SK-N-SH (cell line): ENCODE data around the gene AKR1C1. TPM values are rescaled to one million over a fixed set of nuclear protein-coding genes. Genes with fewer than 3 reads are reported as not detected.

Experiments used
- CTCF ChIA-PET: fragments of 300-600, 350-600 bp; formaldehyde crosslinking; extraction: SDS; loops from one replicate; lab custom pipeline; 2021; lab: Yijun Ruan, JAX
- POLR2A ChIA-PET: fragments of 350-600 bp; sonication (Branson Sonifier 250); formaldehyde crosslinking; extraction: SDS; loops from one replicate; lab custom pipeline; 2020; ENCODE audit warnings: antibody characterized with exemption, inconsistent platforms; lab: Yijun Ruan, JAX
- DNase-seq: peaks from one replicate; pipeline ENCODE4 v3.0.0; 2012
- H2AFZ ChIP-seq: fragments of 200-600 bp; sonication (generic); 2 replicates; pipeline ENCODE4 v1.8.1; 2016; ENCODE audit warnings: antibody characterized with exemption, mild to moderate bottlenecking, low read depth
- H3F3A ChIP-seq: fragments of 200-600 bp; sonication (generic); replicated peaks from 2 replicates; pipeline ENCODE3; 2016; ENCODE audit warnings: antibody characterized with exemption, mild to moderate bottlenecking; ENCODE audit not compliant: insufficient read depth
- H3K27ac ChIP-seq, 2 experiments: fragments of 200-500 bp in 1 of 2; fragments of 200-600 bp in 1 of 2; sonication (Bioruptor generic) in 1 of 2; sonication (generic), shearing (Covaris generic) in 1 of 2; 2 replicates each; pipeline versions ENCODE4 v1.5.1 to v1.6.1; 2014 to 2016; ENCODE audit warnings: low read depth in 2 of 2, inconsistent platforms in 1 of 2, low read length in 1 of 2, mild to moderate bottlenecking in 1 of 2, mixed read lengths in 1 of 2
- H3K27me3 ChIP-seq: fragments of 200-600 bp; sonication (generic), shearing (Covaris generic); 2 replicates; pipeline ENCODE4 v1.6.1; 2016; ENCODE audit warnings: mixed run types; ENCODE audit not compliant: insufficient read depth
- H3K36me3 ChIP-seq, 2 experiments: fragments of 200-500 bp in 1 of 2; fragments of 200-600 bp in 1 of 2; sonication (Bioruptor generic) in 1 of 2; sonication (generic) in 1 of 2; replicated peaks in 1 of 2; 2 replicates each; pipeline versions ENCODE3 to v1.5.1; 2014 to 2016; ENCODE audit warnings: low read length in 1 of 2, mild to moderate bottlenecking in 1 of 2; ENCODE audit not compliant: insufficient read depth in 2 of 2, control insufficient read depth in 1 of 2
- H3K4me1 ChIP-seq, 2 experiments: fragments of 200-500 bp in 1 of 2; fragments of 200-600 bp in 1 of 2; sonication (Bioruptor generic) in 1 of 2; sonication (generic), shearing (Covaris generic) in 1 of 2; 2 replicates each; pipeline versions ENCODE4 v1.5.1 to v1.6.1; 2014 to 2016; ENCODE audit warnings: low read depth in 1 of 2, low read length in 1 of 2, mixed run types in 1 of 2; ENCODE audit not compliant: insufficient read depth in 2 of 2, control insufficient read depth in 1 of 2
- H3K4me2 ChIP-seq: fragments of 200-600 bp; sonication (generic), shearing (Covaris generic); 2 replicates; pipeline ENCODE4 v1.6.1; 2017; ENCODE audit warnings: mixed run types
- H3K4me3 ChIP-seq, 2 experiments: fragments of 200-500 bp in 1 of 2; fragments of 200-600 bp in 1 of 2; sonication (Bioruptor generic) in 1 of 2; sonication (generic), shearing (Covaris generic) in 1 of 2; 2 replicates each; pipeline versions ENCODE4 v1.5.1 to v1.8.1; 2014 to 2016; ENCODE audit warnings: low read depth in 2 of 2, inconsistent platforms in 1 of 2, low read length in 1 of 2, mild to moderate bottlenecking in 1 of 2, mixed read lengths in 1 of 2, moderate library complexity in 1 of 2
- H3K79me2 ChIP-seq: fragments of 200-600 bp; sonication (generic); 2 replicates; pipeline ENCODE4 v1.8.1; 2017; ENCODE audit warnings: mild to moderate bottlenecking; ENCODE audit not compliant: insufficient read depth
- H3K9ac ChIP-seq: fragments of 200-600 bp; sonication (generic); 2 replicates; pipeline ENCODE4 v1.6.1; 2017; ENCODE audit warnings: mixed run types
- H3K9me2 ChIP-seq: fragments of 200-600 bp; sonication (generic); 2 replicates; pipeline ENCODE4 v1.6.1; 2017; ENCODE audit warnings: mixed run types
- H3K9me3 ChIP-seq: fragments of 200-600 bp; sonication (generic); 2 replicates; pipeline ENCODE4 v1.6.1; 2017; ENCODE audit warnings: mixed run types, mild to moderate bottlenecking, moderate library complexity
- H4K20me1 ChIP-seq: fragments of 200-600 bp; sonication (generic); 2 replicates; pipeline ENCODE4 v1.6.1; 2017; ENCODE audit warnings: mild to moderate bottlenecking, mixed run types; ENCODE audit not compliant: insufficient read depth
- CHD2 ChIP-seq: fragments of 150-350 bp; IDR thresholded peaks from 2 replicates; pipeline ENCODE4 v1.6.1; 2018; ENCODE audit warnings: low read length; ENCODE audit not compliant: partially characterized antibody
- EP300 ChIP-seq, 2 experiments: IDR thresholded peaks; 2 replicates each; pipeline versions ENCODE4 v1.4.0 to v1.6.1; 2012; ENCODE audit warnings: borderline replicate concordance in 1 of 2, low read depth in 1 of 2, low read length in 1 of 2
- EZH2phosphoT487 ChIP-seq: fragments of 200-600 bp; sonication (generic); IDR thresholded peaks from 2 replicates; pipeline ENCODE4 v1.6.1; 2017; ENCODE audit warnings: low read depth, mixed run types, mild to moderate bottlenecking, antibody characterized with exemption, moderate library complexity, borderline replicate concordance
- FOSL2 ChIP-seq: IDR thresholded peaks from 2 replicates; pipeline ENCODE4 v1.4.0; 2012; ENCODE audit warnings: low read depth, mild to moderate bottlenecking, moderate library complexity, borderline replicate concordance
- FOXJ3 ChIP-seq: sonication (generic); formaldehyde crosslinking; IDR thresholded peaks from 2 replicates; pipeline ENCODE4 v1.5.1; 2020; ENCODE audit warnings: mild to moderate bottlenecking, missing genetic modification reagents
- JUND ChIP-seq: IDR thresholded peaks from 2 replicates; pipeline ENCODE4 v1.4.0; 2012
- MEF2A ChIP-seq: IDR thresholded peaks from 2 replicates; pipeline ENCODE4 v1.4.0; 2012; ENCODE audit warnings: low read depth, borderline replicate concordance
- POLR2AphosphoS5 ChIP-seq: IDR thresholded peaks from 2 replicates; pipeline ENCODE4 v1.6.1; 2012; ENCODE audit warnings: low read depth, low read length
- RAD21 ChIP-seq: IDR thresholded peaks from 2 replicates; pipeline ENCODE4 v1.6.1; 2012; ENCODE audit warnings: mild to moderate bottlenecking, low read length
- SMC3 ChIP-seq: IDR thresholded peaks from 2 replicates; pipeline ENCODE4 v1.6.1; 2012; ENCODE audit warnings: low read depth, low read length, improper control_type of control experiment
- TAF1 ChIP-seq: IDR thresholded peaks from 2 replicates; pipeline ENCODE4 v1.6.1; 2012; ENCODE audit warnings: low read depth, mild to moderate bottlenecking, low read length, moderate library complexity, borderline replicate concordance
- YY1 ChIP-seq: IDR thresholded peaks from 2 replicates; pipeline ENCODE4 v1.4.0; 2012; ENCODE audit warnings: low read depth, mild to moderate bottlenecking
- polyA plus RNA-seq, 3 experiments: library from polyadenylated mRNA; depleted of rRNA; stranded (reverse); fragments of >200 nt; gene quantifications; 2 replicates each; pipeline ENCODE4 v1.2.3, GENCODE V29; 2012
- TF ChIP-seq, protein P1 (sequence below): fragments of 150-350 bp; IDR thresholded peaks from 2 replicates; pipeline ENCODE4 v1.6.1; 2017; ENCODE audit warnings: antibody characterized with exemption, low read length, low read depth, borderline replicate concordance
- TF ChIP-seq, protein P2 (sequence below): fragments of 150-350 bp; IDR thresholded peaks from 2 replicates; pipeline ENCODE4 v1.6.1; 2016; ENCODE audit warnings: mild to moderate bottlenecking, low read depth, low read length
- TF ChIP-seq, protein P3 (sequence below): IDR thresholded peaks from 2 replicates; pipeline ENCODE4; 2012

The AKR1C1 gene
- polyA plus RNA-seq, 1 of the 3 experiments (the other 2 are of a cell fraction): 1.3 TPM

DNA sequence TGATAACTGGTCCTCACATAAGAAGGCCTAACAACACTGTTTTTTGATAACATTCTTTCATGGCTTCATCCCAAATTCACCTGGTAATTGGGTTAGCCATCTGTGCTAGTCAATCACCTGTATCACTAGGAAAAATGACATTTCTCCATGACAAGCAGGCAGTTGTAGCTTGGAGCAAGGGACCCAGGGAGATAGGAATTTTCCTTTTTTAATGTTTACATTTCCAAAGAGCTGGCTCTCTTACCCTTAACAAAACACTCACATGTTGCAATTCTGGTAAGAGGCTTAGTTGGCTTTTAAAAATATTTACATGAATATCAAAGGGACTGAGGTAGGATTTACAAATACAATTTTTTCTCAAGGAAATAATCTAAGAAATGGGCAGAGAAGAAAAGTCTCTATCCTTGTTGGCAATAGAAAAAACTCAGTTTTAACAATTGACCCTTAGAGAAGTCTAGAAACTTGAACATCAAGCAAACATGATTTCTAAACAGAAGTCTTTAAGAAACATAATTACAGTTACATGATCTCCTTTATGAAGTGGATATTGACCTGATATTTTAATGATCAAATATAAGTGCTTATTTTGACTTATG, 16.1 kb upstream of the AKR1C1 start:
- ChIA-PET CTCF (interaction anchor here (1.5 kb wide), 1 partner anchor 14 kb away, joined by 4 read pairs; no protein-coding TSS in a partner anchor), POLR2A (no interaction called here)
- Histone ChIP-seq H3K27ac (peak overlapping the region in 1 of 2 experiments; percentile 31; a peak in 1 of 4 replicates), H3F3A (no peaks in the 10 kb centered on the region), H3K36me3 (no peaks in the 10 kb centered on the region), H3K79me2 (no peaks in the 10 kb centered on the region), H3K4me1 (peaks cover 0 to 8% of the 10 kb centered on the region in 2 experiments; a peak in 1 of 4 replicates), H3K4me2 (no peak overlapping the region), H4K20me1 (no peaks in the 10 kb centered on the region), H3K4me3 (no peak overlapping the region), H3K9me2 (no peaks in the 10 kb centered on the region), H3K9me3 (no peaks in the 10 kb centered on the region), H2AFZ (0 out of 2 replicates have a peak overlapping the region, but pooled peaks have one; percentile 16), H3K27me3 (no peaks in the 10 kb centered on the region), H3K9ac (no peak overlapping the region)
- no peak for TF ChIP-seq MEF2A
- TF ChIP-seq, protein P1, sequence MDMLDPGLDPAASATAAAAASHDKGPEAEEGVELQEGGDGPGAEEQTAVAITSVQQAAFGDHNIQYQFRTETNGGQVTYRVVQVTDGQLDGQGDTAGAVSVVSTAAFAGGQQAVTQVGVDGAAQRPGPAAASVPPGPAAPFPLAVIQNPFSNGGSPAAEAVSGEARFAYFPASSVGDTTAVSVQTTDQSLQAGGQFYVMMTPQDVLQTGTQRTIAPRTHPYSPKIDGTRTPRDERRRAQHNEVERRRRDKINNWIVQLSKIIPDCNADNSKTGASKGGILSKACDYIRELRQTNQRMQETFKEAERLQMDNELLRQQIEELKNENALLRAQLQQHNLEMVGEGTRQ: no peak
- TF ChIP-seq, protein P2, sequence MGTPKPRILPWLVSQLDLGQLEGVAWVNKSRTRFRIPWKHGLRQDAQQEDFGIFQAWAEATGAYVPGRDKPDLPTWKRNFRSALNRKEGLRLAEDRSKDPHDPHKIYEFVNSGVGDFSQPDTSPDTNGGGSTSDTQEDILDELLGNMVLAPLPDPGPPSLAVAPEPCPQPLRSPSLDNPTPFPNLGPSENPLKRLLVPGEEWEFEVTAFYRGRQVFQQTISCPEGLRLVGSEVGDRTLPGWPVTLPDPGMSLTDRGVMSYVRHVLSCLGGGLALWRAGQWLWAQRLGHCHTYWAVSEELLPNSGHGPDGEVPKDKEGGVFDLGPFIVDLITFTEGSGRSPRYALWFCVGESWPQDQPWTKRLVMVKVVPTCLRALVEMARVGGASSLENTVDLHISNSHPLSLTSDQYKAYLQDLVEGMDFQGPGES: no peak
- no peak for TF ChIP-seq SMC3
- TF ChIP-seq CHD2: no peak
- TF ChIP-seq FOSL2: no peak
- TF ChIP-seq YY1: no peak
- TF ChIP-seq RAD21: no peak
- TF ChIP-seq JUND: no peak
- no peak for TF ChIP-seq EZH2phosphoT487
- no peak for TF ChIP-seq EP300 (IDR thresholded peaks at IDR 0.05; ENCODE audit: borderline replicate concordance in 1 of 2, low read depth in 1 of 2, low read length in 1 of 2)
- no peak for TF ChIP-seq TAF1
- TF ChIP-seq, protein P3, sequence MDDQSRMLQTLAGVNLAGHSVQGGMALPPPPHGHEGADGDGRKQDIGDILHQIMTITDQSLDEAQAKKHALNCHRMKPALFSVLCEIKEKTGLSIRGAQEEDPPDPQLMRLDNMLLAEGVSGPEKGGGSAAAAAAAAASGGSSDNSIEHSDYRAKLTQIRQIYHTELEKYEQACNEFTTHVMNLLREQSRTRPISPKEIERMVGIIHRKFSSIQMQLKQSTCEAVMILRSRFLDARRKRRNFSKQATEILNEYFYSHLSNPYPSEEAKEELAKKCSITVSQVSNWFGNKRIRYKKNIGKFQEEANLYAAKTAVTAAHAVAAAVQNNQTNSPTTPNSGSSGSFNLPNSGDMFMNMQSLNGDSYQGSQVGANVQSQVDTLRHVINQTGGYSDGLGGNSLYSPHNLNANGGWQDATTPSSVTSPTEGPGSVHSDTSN: no peak
- no peak for TF ChIP-seq FOXJ3
- TF ChIP-seq POLR2AphosphoS5: no peak
- no peak for DNase-seq
